Epithelial cell of alveolus of lung (primary cell): Measurements from ENCODE around the gene CTSZ. TPM values are rescaled to one million over a fixed set of nuclear protein-coding genes. Genes with fewer than 3 reads are reported as not detected.

Experiments used
- total RNA-seq: library from RNA; depleted of rRNA; stranded (reverse); fragments of >200 nt; gene quantifications from 2 replicates; pipeline ENCODE4 v1.2.1, GENCODE V29; 2015

The CTSZ gene
- total RNA-seq, result 129 and 142 TPM in 2 replicates

DNA sequence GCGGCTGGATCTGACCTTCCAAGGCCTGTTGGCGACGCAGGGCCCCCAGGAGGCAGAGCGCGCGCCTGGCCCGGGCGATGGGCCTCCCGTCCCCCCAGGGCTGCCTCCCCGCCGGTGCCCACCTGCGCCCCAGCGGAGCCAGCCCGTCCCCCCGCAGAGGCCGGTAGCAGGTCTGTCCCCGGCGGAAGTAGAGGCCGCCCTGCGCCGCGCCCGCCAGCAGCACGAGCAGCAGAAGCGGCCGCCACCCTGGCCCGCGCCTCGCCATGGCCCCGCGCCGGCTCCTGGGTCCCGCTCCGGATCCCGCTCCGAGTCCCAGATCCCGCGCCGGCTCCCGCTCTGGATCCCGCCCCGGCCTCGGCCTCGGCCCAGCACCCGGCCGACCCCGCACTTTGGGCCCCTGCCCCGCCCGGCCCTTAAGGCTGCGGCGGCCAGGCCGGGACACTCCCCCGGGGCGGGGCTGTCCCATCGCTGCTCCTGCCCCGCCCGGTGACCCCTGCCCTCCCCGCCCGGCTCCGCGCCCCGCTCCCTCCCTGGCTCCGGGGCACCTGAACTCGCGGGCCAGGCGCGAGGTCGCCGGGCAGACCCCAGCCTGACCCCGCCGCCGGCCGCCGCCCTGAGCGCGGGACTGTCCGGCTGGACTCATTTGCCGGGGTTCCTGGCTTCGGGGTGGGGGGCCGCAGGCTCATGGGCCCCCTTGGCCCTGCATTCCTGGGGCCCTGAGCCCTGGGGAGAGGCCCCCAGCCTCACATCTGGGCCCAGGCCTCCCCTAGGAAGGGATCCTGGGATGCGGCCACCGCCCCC, at the start of gene CTSZ:
CTSZ (minus strand) TSS at position 391 of the 801 bp plus-strand sequence; CDS start at position 265, 126 bp downstream.

GRCh38 chr20:59042151-59042795, 35.2 kb upstream of the CTSZ start, which contains the start of gene PRELID3B:
PRELID3B (minus strand) TSS chr20:59042786; CDS start chr20:59042730, 56 bp downstream.

GRCh38 chr20:59032023-59032712, 25.1 kb upstream of the CTSZ start, which contains the start of gene ATP5F1E:
ATP5F1E (minus strand) TSS chr20:59032335; CDS start chr20:59032251, 84 bp downstream.

GRCh38 chr20:59019217-59019616, 12.2 kb upstream of the CTSZ start, which contains the start of gene TUBB1:
TUBB1 (plus strand) TSS chr20:59019429; CDS start chr20:59019523, 94 bp downstream.

DNA sequence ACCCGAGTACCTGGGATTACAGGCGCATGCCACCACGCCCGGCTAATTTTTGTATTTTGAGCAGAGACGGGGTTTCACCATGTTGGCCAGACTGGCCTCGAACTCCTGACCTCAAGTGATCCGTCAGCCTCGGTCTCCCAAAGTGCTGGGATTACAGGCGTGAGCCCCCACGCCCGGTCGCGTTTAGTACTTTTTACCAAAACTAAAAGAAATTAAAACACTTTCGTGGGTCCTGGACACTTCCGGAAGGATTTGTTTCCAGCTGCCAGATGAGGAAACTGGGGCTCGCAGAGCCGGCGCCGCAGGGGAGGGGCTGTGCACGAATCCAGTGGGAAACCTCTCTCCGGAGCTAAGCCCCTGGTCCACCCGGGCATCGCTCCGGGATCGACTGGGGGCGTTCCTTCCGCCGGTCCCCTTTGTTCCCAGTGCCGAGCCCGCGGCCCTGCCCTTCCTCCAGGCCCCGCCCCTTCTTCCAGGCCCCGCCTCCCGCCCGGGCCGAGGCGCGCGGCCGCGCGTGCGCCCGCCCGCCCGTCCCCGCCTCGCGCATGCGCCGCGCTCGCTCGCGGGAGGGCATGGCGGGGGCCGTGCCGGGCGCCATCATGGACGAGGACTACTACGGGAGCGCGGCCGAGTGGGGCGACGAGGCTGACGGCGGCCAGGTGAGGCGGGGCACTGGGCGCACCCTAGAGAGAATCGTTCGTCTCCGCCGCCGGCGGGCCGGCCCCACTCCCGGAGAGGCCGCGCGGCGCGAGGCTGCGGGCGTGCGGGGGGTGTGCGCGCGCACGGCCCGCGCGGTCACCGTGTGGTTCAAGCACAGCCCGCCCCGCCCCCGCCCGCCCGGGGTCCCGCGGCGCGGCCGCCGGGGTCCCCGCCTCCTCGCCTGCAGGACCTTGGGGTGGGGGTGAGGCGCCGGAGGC, 26.1 kb downstream of the CTSZ start, which contains the start of gene NELFCD:
NELFCD (plus strand) TSS at position 546 of the 917 bp plus-strand sequence; CDS start at position 600, 54 bp downstream.

Other genes with a start within 250 kb of the CTSZ start
- 0.39 and 0.72 TPM in 2 replicates for gene GNAS-AS1, start 156.4 kb downstream of the CTSZ start, total RNA-seq
- 662 and 697 TPM in 2 replicates for gene GNAS, start 154.5 kb downstream of the CTSZ start, total RNA-seq
- gene NELFCD, start 26.0 kb downstream of the CTSZ start, total RNA-seq, result 42.2 and 52.0 TPM in 2 replicates
- not detected in 2 replicates for gene TUBB1, start 12.2 kb upstream of the CTSZ start, total RNA-seq
- 14.8 and 31.4 TPM in 2 replicates for gene ATP5F1E, start 25.1 kb upstream of the CTSZ start, total RNA-seq
- 29.8 and 40.1 TPM in 2 replicates for gene PRELID3B, start 35.5 kb upstream of the CTSZ start, total RNA-seq
- gene ZNF831, start 156.6 kb upstream of the CTSZ start, total RNA-seq, result not detected in 2 replicates